GM23248 (cell line): ENCODE measurements around the gene AGRN.

Experiments used
- EZH2 ChIP-seq: fragments of 200-600 bp; sonication (generic); IDR thresholded peaks from 2 replicates; pipeline ENCODE4 v1.6.1; 2018; ENCODE audit warnings: antibody characterized with exemption, mild to moderate bottlenecking; ENCODE audit not compliant: insufficient read depth, poor library complexity, severe bottlenecking
- EZH2phosphoT487 ChIP-seq: fragments of 200-600 bp; sonication (generic); IDR thresholded peaks from 2 replicates; pipeline ENCODE4 v1.6.1; 2018; ENCODE audit warnings: antibody characterized with exemption, moderate library complexity, mild to moderate bottlenecking, low read depth; ENCODE audit not compliant: insufficient read depth

GRCh38 chr1:1038694-1039093 lies 18.8 kb downstream of the AGRN start:
- TF ChIP-seq EZH2 (no peak), EZH2phosphoT487 (no peak)
